Transverse colon (tissue), 3 donors: ENCODE data around the gene LRP1B.

Experiments
- CTCF ChIP-seq, 5 experiments: fragments of 200-600 bp in 3 of 5; fragments of 450-650 bp in 2 of 5; sonication (generic) in 3 of 5; IDR thresholded peaks; 1 replicate in 2 of 5; 2 replicates in 3 of 5; pipeline ENCODE4 v1.5.1; 2016 to 2017; ENCODE audit warnings: antibody characterized with exemption in 5 of 5, inconsistent platforms in 3 of 5, mild to moderate bottlenecking in 2 of 5, moderate library complexity in 1 of 5
- EP300 ChIP-seq: sonication (generic); formaldehyde crosslinking; IDR thresholded peaks from one replicate; pipeline ENCODE4 v1.6.1; 2017; ENCODE audit warnings: antibody characterized with exemption, low read depth

- TF ChIP-seq CTCF (IDR thresholded peaks at IDR 0.05) (no peak), EP300 (no peak)
Measured at GRCh38 chr2:140929849-140930248, 1201.0 kb downstream of the LRP1B start.
